Neural progenitor cell (in vitro differentiated cells): ENCODE measurements around the gene C22orf39.

Source experiments
- CTCF ChIP-seq: fragments of 200-600 bp; sonication (generic); IDR thresholded peaks from 2 replicates; pipeline ENCODE4 v1.5.1; 2017; ENCODE audit warnings: antibody characterized with exemption, mild to moderate bottlenecking
- EZH2 ChIP-seq: fragments of 200-600 bp; sonication (generic); IDR thresholded peaks from 2 replicates; pipeline ENCODE4 v1.6.1; 2017; ENCODE audit warnings: antibody characterized with exemption, mild to moderate bottlenecking, moderate library complexity

- TF ChIP-seq CTCF, result no peak
- TF ChIP-seq EZH2, result no peak
These were observed 34.8 kb upstream of the C22orf39 start for GRCh38 chr22:19482297-19482696.
